WTC11 (cell line): ENCODE results near the gene HACD2. TPM values are rescaled to one million over a fixed set of nuclear protein-coding genes. Genes with fewer than 3 reads are reported as not detected.
A peak's percentile ranks its signal among the peaks of the same experiment; 100 is the strongest.

Experiments
- ATAC-seq: fragments of 200-7000 bp; cut with Tn5 transposase; 2 replicates; pipeline ENCODE4 v1.10.0; 2021; ENCODE audit warnings: mild to moderate bottlenecking, moderate library complexity
- CTCF ChIA-PET: fragments of 300-600 bp; sonication (Branson Sonifier 250); formaldehyde crosslinking; loops from one replicate; lab custom pipeline; 2021; ENCODE audit warnings: antibody characterized with exemption; lab: Charles Lee
- POLR2A ChIA-PET: fragments of 350-600 bp; sonication (Branson Sonifier 250); formaldehyde crosslinking; loops from one replicate; lab custom pipeline; 2021; ENCODE audit warnings: antibody characterized with exemption; lab: Charles Lee
- DNase-seq: peaks from one replicate; pipeline ENCODE4 v3.0.0; 2021; ENCODE audit warnings: low spot score
- H3K27ac Mint-ChIP-seq: 2 replicates; pipeline ENCODE4 v1.8.0; 2021; ENCODE audit warnings: mixed read lengths
- H3K27me3 Mint-ChIP-seq: 2 replicates; pipeline ENCODE4 v1.8.0; 2021; ENCODE audit warnings: low read depth, mild to moderate bottlenecking, moderate library complexity, mixed read lengths
- H3K36me3 Mint-ChIP-seq: 2 replicates; pipeline ENCODE4 v1.8.0; 2021; ENCODE audit warnings: mixed read lengths
- H3K4me1 Mint-ChIP-seq: 2 replicates; pipeline ENCODE4 v1.8.0; 2022; ENCODE audit warnings: mixed read lengths
- H3K4me3 Mint-ChIP-seq: 2 replicates; pipeline ENCODE4 v1.8.0; 2021; ENCODE audit warnings: mild to moderate bottlenecking, moderate library complexity, mixed read lengths
- H3K9me3 Mint-ChIP-seq: 2 replicates; pipeline ENCODE4 v1.8.0; 2021; ENCODE audit warnings: mixed read lengths
- FOXP1 ChIP-seq: sonication (generic); formaldehyde crosslinking; IDR thresholded peaks from 2 replicates; pipeline ENCODE4 v1.8.0; 2022; ENCODE audit warnings: missing genetic modification reagents, mild to moderate bottlenecking, moderate library complexity, borderline replicate concordance
- JUN ChIP-seq: sonication (generic); formaldehyde crosslinking; IDR thresholded peaks from 2 replicates; pipeline ENCODE4 v1.8.0; 2023; ENCODE audit warnings: mild to moderate bottlenecking, missing genetic modification reagents
- KAT7 ChIP-seq: sonication (generic); formaldehyde crosslinking; IDR thresholded peaks from 2 replicates; pipeline ENCODE4 v1.8.1; 2023; ENCODE audit warnings: missing genetic modification reagents, mild to moderate bottlenecking, borderline replicate concordance
- NFE2L1 ChIP-seq: sonication (generic); formaldehyde crosslinking; IDR thresholded peaks from 2 replicates; pipeline ENCODE4 v1.8.1; 2023; ENCODE audit warnings: missing genetic modification reagents
- NR2C2 ChIP-seq: sonication (generic); formaldehyde crosslinking; IDR thresholded peaks from 2 replicates; pipeline ENCODE4 v1.8.0; 2022; ENCODE audit warnings: mild to moderate bottlenecking, missing genetic modification reagents
- SMAD4 ChIP-seq: sonication (generic); formaldehyde crosslinking; IDR thresholded peaks from 2 replicates; pipeline ENCODE4 v1.8.0; 2022; ENCODE audit warnings: mild to moderate bottlenecking, missing genetic modification reagents
- ZBTB21 ChIP-seq: sonication (generic); formaldehyde crosslinking; IDR thresholded peaks from 2 replicates; pipeline ENCODE4 v1.8.1; 2023; ENCODE audit warnings: mild to moderate bottlenecking, missing genetic modification reagents, borderline replicate concordance
- ZMAT4 ChIP-seq: fragments of 250-450 bp; sonication (Bioruptor Pico); IDR thresholded peaks from 2 replicates; pipeline ENCODE4 v1.9.0; 2021; ENCODE audit warnings: mild to moderate bottlenecking
- ZNF263 ChIP-seq: sonication (generic); formaldehyde crosslinking; IDR thresholded peaks from 2 replicates; pipeline ENCODE4 v1.8.1; 2022; ENCODE audit warnings: low read depth, mild to moderate bottlenecking, moderate library complexity, missing genetic modification reagents
- ZNF281 ChIP-seq: sonication (generic); formaldehyde crosslinking; IDR thresholded peaks from 2 replicates; pipeline ENCODE4 v1.8.0; 2023; ENCODE audit warnings: mild to moderate bottlenecking, missing genetic modification reagents
- ZNF416 ChIP-seq: fragments of 250-450 bp; sonication (Bioruptor Pico); IDR thresholded peaks from 2 replicates; pipeline ENCODE4 v1.9.0; 2021; ENCODE audit warnings: mild to moderate bottlenecking, inconsistent platforms
- ZNF423 ChIP-seq: fragments of 250-450 bp; sonication (Bioruptor Pico); IDR thresholded peaks from 2 replicates; pipeline ENCODE4 v2.1.2; 2022; ENCODE audit warnings: mild to moderate bottlenecking, moderate library complexity
- ZNF671 ChIP-seq: fragments of 250-450 bp; sonication (Bioruptor Pico); IDR thresholded peaks from 2 replicates; pipeline ENCODE4 v1.8.0; 2021; ENCODE audit warnings: mild to moderate bottlenecking
- total RNA-seq: library from RNA; stranded (reverse); gene quantifications from 3 replicates; pipeline ENCODE4 v1.2.3, GENCODE V29; 2021
- TF ChIP-seq, protein P1 (sequence below): fragments of 250-450 bp; sonication (Bioruptor Pico); IDR thresholded peaks from 2 replicates; pipeline ENCODE4 v1.9.0; 2021; ENCODE audit warnings: moderate library complexity, mild to moderate bottlenecking, inconsistent platforms, borderline replicate concordance
- TF ChIP-seq, protein P2 (sequence below): sonication (generic); formaldehyde crosslinking; IDR thresholded peaks from 2 replicates; pipeline ENCODE4 v1.8.1; 2023; ENCODE audit warnings: mild to moderate bottlenecking, missing genetic modification reagents, borderline replicate concordance
- TF ChIP-seq, protein P3 (sequence below): fragments of 200-600 bp; IDR thresholded peaks from 2 replicates; pipeline ENCODE4 v1.8.0; 2022; ENCODE audit warnings: antibody characterized with exemption
- TF ChIP-seq, protein P4 (sequence below): sonication (generic); formaldehyde crosslinking; IDR thresholded peaks from 2 replicates; pipeline ENCODE4 v1.8.1; 2023; ENCODE audit warnings: mild to moderate bottlenecking, missing genetic modification reagents, moderate library complexity
- TF ChIP-seq, protein P5 (sequence below): sonication (generic); formaldehyde crosslinking; IDR thresholded peaks from 2 replicates; pipeline ENCODE4 v1.8.0; 2022; ENCODE audit warnings: mild to moderate bottlenecking, missing genetic modification reagents
- TF ChIP-seq, protein P6 (sequence below): sonication (generic); formaldehyde crosslinking; IDR thresholded peaks from 2 replicates; pipeline ENCODE4 v1.8.1; 2022; ENCODE audit warnings: low read depth, missing genetic modification reagents, borderline replicate concordance

Gene HACD2
- total RNA-seq, 1 experiment from 2014 or later = 26.1 TPM

GRCh38 chr3:123451186-123451585, 133.7 kb downstream of the HACD2 start:
- Mint-ChIP-seq H3K36me3 (no peaks in the 10 kb centered on the region), H3K27me3 (peaks cover 42% of the 10 kb centered on the region)
- no peak for TF ChIP-seq ZMAT4 (CRISPR knock-in tag)
- TF ChIP-seq, protein P1, sequence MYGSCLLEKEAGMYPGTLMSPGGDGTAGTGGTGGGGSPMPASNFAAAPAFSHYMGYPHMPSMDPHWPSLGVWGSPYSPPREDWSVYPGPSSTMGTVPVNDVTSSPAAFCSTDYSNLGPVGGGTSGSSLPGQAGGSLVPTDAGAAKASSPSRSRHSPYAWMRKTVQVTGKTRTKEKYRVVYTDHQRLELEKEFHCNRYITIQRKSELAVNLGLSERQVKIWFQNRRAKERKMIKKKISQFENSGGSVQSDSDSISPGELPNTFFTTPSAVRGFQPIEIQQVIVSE (CRISPR knock-in tag) = no peak
- TF ChIP-seq, all 79 proteins: peak for 0
- no peak overlapping the region for H3K4me3 Mint-ChIP-seq
- H3K27ac Mint-ChIP-seq = no peak overlapping the region
- DNase-seq (no peak), ATAC-seq (no peak)
- ChIA-PET CTCF (interaction anchor here (2.0 to 4.6 kb wide), 2 partner anchors 38 to 39 kb away, joined by 12 to 56 read pairs; no protein-coding TSS in a partner anchor), POLR2A (no interaction called here)
- peaks cover 10% of the 10 kb centered on the region for H3K4me1 Mint-ChIP-seq
- no peaks in the 10 kb centered on the region for H3K9me3 Mint-ChIP-seq

DNA sequence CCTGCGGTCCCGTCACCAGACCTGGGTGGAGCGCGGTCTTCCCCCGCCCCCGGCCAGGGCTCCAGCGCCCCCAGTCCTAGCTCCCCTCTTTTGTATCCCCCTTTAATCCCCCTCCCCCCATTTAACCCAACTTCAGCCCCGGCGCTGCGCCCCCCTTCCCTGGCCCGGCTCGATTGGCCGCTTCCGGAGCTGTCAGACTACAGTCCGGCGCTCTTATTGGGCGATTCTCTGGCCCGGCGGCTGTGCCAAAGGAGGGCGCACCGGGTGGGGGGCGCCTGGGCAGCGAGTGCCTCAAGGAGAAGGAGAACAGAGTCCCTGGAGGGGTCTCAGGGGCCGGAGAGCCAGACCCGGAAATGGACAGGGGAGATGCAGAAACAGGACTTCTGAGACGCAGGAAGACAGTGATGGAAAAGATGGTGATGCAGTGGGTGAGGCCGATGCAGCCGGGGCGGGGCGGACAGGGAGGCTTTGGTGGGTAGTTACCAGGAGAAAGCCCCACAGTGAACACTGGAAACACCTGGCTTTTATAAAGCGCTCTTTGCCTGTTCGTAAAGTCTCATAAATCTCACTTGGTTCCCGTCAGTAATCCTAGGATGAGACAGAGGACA, 134.8 kb downstream of the HACD2 start:
- H3K27me3 Mint-ChIP-seq = peaks cover 49% of the 10 kb centered on the region
- ATAC-seq (peak; percentile 52), DNase-seq (peak; percentile 63)
- ChIA-PET CTCF (interaction anchor here (0.6 to 4.6 kb wide), 10 partner anchors 38 to 273 kb away, joined by 3 to 56 read pairs (median 6); no protein-coding TSS in a partner anchor), POLR2A (interaction anchor here (0.6 kb wide), 1 partner anchor 27 kb away, joined by 3 read pairs; no protein-coding TSS in a partner anchor)
- peak overlapping the region; percentile 69 for H3K4me3 Mint-ChIP-seq
- H3K4me1 Mint-ChIP-seq = peaks cover 13% of the 10 kb centered on the region
- no peaks in the 10 kb centered on the region for H3K36me3 Mint-ChIP-seq
- H3K9me3 Mint-ChIP-seq = no peaks in the 10 kb centered on the region
- no peak overlapping the region for H3K27ac Mint-ChIP-seq
- TF ChIP-seq ZNF281 (CRISPR knock-in tag) (no peak), JUN (no peak), SMAD4 (no peak), KAT7 (CRISPR knock-in tag) (no peak), ZNF671 (CRISPR knock-in tag) (no peak), ZNF263 (CRISPR knock-in tag) (no peak), FOXP1 (CRISPR knock-in tag) (no peak), ZNF416 (CRISPR knock-in tag) (no peak), ZNF423 (CRISPR knock-in tag) (no peak), ZBTB21 (CRISPR knock-in tag) (no peak), NR2C2 (CRISPR knock-in tag) (no peak), NFE2L1 (CRISPR knock-in tag) (no peak)
- TF ChIP-seq, protein P2, sequence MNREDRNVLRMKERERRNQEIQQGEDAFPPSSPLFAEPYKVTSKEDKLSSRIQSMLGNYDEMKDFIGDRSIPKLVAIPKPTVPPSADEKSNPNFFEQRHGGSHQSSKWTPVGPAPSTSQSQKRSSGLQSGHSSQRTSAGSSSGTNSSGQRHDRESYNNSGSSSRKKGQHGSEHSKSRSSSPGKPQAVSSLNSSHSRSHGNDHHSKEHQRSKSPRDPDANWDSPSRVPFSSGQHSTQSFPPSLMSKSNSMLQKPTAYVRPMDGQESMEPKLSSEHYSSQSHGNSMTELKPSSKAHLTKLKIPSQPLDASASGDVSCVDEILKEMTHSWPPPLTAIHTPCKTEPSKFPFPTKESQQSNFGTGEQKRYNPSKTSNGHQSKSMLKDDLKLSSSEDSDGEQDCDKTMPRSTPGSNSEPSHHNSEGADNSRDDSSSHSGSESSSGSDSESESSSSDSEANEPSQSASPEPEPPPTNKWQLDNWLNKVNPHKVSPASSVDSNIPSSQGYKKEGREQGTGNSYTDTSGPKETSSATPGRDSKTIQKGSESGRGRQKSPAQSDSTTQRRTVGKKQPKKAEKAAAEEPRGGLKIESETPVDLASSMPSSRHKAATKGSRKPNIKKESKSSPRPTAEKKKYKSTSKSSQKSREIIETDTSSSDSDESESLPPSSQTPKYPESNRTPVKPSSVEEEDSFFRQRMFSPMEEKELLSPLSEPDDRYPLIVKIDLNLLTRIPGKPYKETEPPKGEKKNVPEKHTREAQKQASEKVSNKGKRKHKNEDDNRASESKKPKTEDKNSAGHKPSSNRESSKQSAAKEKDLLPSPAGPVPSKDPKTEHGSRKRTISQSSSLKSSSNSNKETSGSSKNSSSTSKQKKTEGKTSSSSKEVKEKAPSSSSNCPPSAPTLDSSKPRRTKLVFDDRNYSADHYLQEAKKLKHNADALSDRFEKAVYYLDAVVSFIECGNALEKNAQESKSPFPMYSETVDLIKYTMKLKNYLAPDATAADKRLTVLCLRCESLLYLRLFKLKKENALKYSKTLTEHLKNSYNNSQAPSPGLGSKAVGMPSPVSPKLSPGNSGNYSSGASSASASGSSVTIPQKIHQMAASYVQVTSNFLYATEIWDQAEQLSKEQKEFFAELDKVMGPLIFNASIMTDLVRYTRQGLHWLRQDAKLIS = no peak
- TF ChIP-seq, protein P3, sequence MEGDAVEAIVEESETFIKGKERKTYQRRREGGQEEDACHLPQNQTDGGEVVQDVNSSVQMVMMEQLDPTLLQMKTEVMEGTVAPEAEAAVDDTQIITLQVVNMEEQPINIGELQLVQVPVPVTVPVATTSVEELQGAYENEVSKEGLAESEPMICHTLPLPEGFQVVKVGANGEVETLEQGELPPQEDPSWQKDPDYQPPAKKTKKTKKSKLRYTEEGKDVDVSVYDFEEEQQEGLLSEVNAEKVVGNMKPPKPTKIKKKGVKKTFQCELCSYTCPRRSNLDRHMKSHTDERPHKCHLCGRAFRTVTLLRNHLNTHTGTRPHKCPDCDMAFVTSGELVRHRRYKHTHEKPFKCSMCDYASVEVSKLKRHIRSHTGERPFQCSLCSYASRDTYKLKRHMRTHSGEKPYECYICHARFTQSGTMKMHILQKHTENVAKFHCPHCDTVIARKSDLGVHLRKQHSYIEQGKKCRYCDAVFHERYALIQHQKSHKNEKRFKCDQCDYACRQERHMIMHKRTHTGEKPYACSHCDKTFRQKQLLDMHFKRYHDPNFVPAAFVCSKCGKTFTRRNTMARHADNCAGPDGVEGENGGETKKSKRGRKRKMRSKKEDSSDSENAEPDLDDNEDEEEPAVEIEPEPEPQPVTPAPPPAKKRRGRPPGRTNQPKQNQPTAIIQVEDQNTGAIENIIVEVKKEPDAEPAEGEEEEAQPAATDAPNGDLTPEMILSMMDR = no peak
- TF ChIP-seq, protein P4, sequence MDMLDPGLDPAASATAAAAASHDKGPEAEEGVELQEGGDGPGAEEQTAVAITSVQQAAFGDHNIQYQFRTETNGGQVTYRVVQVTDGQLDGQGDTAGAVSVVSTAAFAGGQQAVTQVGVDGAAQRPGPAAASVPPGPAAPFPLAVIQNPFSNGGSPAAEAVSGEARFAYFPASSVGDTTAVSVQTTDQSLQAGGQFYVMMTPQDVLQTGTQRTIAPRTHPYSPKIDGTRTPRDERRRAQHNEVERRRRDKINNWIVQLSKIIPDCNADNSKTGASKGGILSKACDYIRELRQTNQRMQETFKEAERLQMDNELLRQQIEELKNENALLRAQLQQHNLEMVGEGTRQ (CRISPR knock-in tag) = no peak
- TF ChIP-seq, protein P5, sequence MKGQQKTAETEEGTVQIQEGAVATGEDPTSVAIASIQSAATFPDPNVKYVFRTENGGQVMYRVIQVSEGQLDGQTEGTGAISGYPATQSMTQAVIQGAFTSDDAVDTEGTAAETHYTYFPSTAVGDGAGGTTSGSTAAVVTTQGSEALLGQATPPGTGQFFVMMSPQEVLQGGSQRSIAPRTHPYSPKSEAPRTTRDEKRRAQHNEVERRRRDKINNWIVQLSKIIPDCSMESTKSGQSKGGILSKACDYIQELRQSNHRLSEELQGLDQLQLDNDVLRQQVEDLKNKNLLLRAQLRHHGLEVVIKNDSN (CRISPR knock-in tag) = no peak
- TF ChIP-seq, protein P6, sequence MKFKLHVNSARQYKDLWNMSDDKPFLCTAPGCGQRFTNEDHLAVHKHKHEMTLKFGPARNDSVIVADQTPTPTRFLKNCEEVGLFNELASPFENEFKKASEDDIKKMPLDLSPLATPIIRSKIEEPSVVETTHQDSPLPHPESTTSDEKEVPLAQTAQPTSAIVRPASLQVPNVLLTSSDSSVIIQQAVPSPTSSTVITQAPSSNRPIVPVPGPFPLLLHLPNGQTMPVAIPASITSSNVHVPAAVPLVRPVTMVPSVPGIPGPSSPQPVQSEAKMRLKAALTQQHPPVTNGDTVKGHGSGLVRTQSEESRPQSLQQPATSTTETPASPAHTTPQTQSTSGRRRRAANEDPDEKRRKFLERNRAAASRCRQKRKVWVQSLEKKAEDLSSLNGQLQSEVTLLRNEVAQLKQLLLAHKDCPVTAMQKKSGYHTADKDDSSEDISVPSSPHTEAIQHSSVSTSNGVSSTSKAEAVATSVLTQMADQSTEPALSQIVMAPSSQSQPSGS (CRISPR knock-in tag) = no peak
